ENCODE results near the gene SIRPB1. TPM values are rescaled to one million over a fixed set of nuclear protein-coding genes. Genes with fewer than 3 reads are reported as not detected.

Gene SIRPB1
- total and polyA plus RNA-seq, 10 of the 15 experiments (the other 5 are each of a cell fraction or from before 2014, with no cell fraction given): 3.4 to 33.8 (median 14.1) TPM

DNA sequence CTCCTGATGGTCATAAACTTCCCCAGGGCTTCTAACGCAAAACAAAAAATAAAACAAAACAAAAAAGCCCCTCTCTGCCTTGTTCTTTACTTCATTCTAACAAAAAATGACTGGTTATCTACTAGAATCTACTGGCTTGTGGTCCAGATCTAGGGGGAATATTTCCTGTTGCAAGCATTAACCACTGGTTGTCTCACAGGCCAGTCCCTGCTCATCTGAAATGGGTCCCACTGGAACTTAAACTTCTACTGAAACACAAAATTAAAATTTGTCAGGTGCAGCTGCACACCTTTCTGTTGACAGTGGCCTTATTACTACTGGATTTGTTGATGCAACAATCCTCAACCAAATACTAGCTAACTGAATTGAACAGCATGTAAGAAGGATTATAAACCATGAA lies 32.3 kb upstream of the SIRPB1 start:
- DNase-seq (ENCODE audit: low read depth, low spot score) (no peak), FAIRE-seq (no peak), ATAC-seq (no peak; the same call in 2 of the 3 replicates)
- no peak for TF ChIP-seq POLR2AphosphoS2 (IDR thresholded peaks at IDR 0.05; ENCODE audit: low read depth, low read length)
- peak; percentile 37; the same call in 1 of the 2 replicates for TF ChIP-seq RUNX3 (IDR thresholded peaks at IDR 0.05; ENCODE audit: low read length)
- TF ChIP-seq, protein P1, sequence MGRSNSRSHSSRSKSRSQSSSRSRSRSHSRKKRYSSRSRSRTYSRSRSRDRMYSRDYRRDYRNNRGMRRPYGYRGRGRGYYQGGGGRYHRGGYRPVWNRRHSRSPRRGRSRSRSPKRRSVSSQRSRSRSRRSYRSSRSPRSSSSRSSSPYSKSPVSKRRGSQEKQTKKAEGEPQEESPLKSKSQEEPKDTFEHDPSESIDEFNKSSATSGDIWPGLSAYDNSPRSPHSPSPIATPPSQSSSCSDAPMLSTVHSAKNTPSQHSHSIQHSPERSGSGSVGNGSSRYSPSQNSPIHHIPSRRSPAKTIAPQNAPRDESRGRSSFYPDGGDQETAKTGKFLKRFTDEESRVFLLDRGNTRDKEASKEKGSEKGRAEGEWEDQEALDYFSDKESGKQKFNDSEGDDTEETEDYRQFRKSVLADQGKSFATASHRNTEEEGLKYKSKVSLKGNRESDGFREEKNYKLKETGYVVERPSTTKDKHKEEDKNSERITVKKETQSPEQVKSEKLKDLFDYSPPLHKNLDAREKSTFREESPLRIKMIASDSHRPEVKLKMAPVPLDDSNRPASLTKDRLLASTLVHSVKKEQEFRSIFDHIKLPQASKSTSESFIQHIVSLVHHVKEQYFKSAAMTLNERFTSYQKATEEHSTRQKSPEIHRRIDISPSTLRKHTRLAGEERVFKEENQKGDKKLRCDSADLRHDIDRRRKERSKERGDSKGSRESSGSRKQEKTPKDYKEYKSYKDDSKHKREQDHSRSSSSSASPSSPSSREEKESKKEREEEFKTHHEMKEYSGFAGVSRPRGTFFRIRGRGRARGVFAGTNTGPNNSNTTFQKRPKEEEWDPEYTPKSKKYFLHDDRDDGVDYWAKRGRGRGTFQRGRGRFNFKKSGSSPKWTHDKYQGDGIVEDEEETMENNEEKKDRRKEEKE (IDR thresholded peaks at IDR 0.05): no peak
- TF ChIP-seq, protein P2, sequence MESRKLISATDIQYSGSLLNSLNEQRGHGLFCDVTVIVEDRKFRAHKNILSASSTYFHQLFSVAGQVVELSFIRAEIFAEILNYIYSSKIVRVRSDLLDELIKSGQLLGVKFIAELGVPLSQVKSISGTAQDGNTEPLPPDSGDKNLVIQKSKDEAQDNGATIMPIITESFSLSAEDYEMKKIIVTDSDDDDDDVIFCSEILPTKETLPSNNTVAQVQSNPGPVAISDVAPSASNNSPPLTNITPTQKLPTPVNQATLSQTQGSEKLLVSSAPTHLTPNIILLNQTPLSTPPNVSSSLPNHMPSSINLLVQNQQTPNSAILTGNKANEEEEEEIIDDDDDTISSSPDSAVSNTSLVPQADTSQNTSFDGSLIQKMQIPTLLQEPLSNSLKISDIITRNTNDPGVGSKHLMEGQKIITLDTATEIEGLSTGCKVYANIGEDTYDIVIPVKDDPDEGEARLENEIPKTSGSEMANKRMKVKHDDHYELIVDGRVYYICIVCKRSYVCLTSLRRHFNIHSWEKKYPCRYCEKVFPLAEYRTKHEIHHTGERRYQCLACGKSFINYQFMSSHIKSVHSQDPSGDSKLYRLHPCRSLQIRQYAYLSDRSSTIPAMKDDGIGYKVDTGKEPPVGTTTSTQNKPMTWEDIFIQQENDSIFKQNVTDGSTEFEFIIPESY (IDR thresholded peaks at IDR 0.05): no peak
- TF ChIP-seq CBX3 (IDR thresholded peaks at IDR 0.05; ENCODE audit: borderline replicate concordance, low read depth): no peak
- TF ChIP-seq NFIC (IDR thresholded peaks at IDR 0.05; ENCODE audit: low read depth, low read length): no peak
- Histone ChIP-seq H3K4me3 (no peak overlapping the region), H3K27me3 (replicated peaks in 1 of 2; ENCODE audit: control insufficient read depth in 2 of 2, insufficient read depth in 2 of 2, low read length in 1 of 2) (no peaks in the 10 kb centered on the region; a peak in 1 of 4 replicates), H4K20me1 (ENCODE audit: control insufficient read depth, insufficient read depth) (no peaks in the 10 kb centered on the region), H3K9ac (ENCODE audit: control insufficient read depth, insufficient read depth, low read length) (no peak overlapping the region), H3K4me1 (ENCODE audit: control insufficient read depth, insufficient read depth, low read length) (no peaks in the 10 kb centered on the region; the same call in 1 of the 2 replicates), H3K27ac (ENCODE audit: control insufficient read depth, insufficient read depth) (no peak overlapping the region), H2AFZ (ENCODE audit: control insufficient read depth, low read depth, low read length) (no peak overlapping the region), H3K9me3 (replicated peaks; ENCODE audit: control insufficient read depth, insufficient read depth, low read length) (peaks cover 1% of the 10 kb centered on the region; the same call in 2 of the 3 replicates), H3K36me3 (ENCODE audit: control insufficient read depth in 2 of 2, insufficient read depth in 2 of 2, low read length in 1 of 2) (no peaks in the 10 kb centered on the region), H3K79me2 (ENCODE audit: control insufficient read depth, insufficient read depth, low read length) (no peaks in the 10 kb centered on the region), H3K4me2 (ENCODE audit: control insufficient read depth, insufficient read depth) (no peak overlapping the region)
- intact Hi-C loops (cut with micrococcal nuclease; ENCODE audit: unreplicated experiment): no loop called here
- SMC1A ChIA-PET (ENCODE audit: uncharacterized antibody, unreplicated experiment): interaction anchor here (1.5 kb wide), 1 partner anchor 70 kb away, joined by 4 read pairs; no protein-coding TSS in a partner anchor
- WGBS (ENCODE audit: insufficient coverage, insufficient replicate concordance, low lambda C conversion rate, missing lambda C conversion rate): 23% methylated on average over 1 of the region's 1 CpG
- BruUV-seq (replicated peaks): no TSS peak
- in situ Hi-C loops (cut with MboI): no loop called here
- CTCF ChIA-PET: no interaction called here
- POLR2A ChIA-PET: no interaction called here
- RAD21 ChIA-PET (ENCODE audit: unreplicated experiment): interaction anchor here (1.1 kb wide), 1 partner anchor 32 kb away, joined by 3 read pairs; the partner anchor contains the start of gene SIRPB1
